SK-N-SH (cell line): ENCODE results near the gene GLRX5. TPM values are rescaled to one million over a fixed set of nuclear protein-coding genes. Genes with fewer than 3 reads are reported as not detected.

Source experiments
- CTCF ChIA-PET: fragments of 300-600, 350-600 bp; formaldehyde crosslinking; extraction: SDS; loops from one replicate; lab custom pipeline; 2021; lab: Yijun Ruan, JAX
- POLR2A ChIA-PET: fragments of 350-600 bp; sonication (Branson Sonifier 250); formaldehyde crosslinking; extraction: SDS; loops from one replicate; lab custom pipeline; 2020; ENCODE audit warnings: antibody characterized with exemption, inconsistent platforms; lab: Yijun Ruan, JAX
- DNase-seq: peaks from one replicate; pipeline ENCODE4 v3.0.0; 2012
- H2AFZ ChIP-seq: fragments of 200-600 bp; sonication (generic); 2 replicates; pipeline ENCODE4 v1.8.1; 2016; ENCODE audit warnings: antibody characterized with exemption, mild to moderate bottlenecking, low read depth
- H3F3A ChIP-seq: fragments of 200-600 bp; sonication (generic); replicated peaks from 2 replicates; pipeline ENCODE3; 2016; ENCODE audit warnings: antibody characterized with exemption, mild to moderate bottlenecking; ENCODE audit not compliant: insufficient read depth
- H3K27ac ChIP-seq, 2 experiments: fragments of 200-500 bp in 1 of 2; fragments of 200-600 bp in 1 of 2; sonication (Bioruptor generic) in 1 of 2; sonication (generic), shearing (Covaris generic) in 1 of 2; 2 replicates each; pipeline versions ENCODE4 v1.5.1 to v1.6.1; 2014 to 2016; ENCODE audit warnings: low read depth in 2 of 2, inconsistent platforms in 1 of 2, low read length in 1 of 2, mild to moderate bottlenecking in 1 of 2, mixed read lengths in 1 of 2
- H3K27me3 ChIP-seq: fragments of 200-600 bp; sonication (generic), shearing (Covaris generic); 2 replicates; pipeline ENCODE4 v1.6.1; 2016; ENCODE audit warnings: mixed run types; ENCODE audit not compliant: insufficient read depth
- H3K36me3 ChIP-seq, 2 experiments: fragments of 200-500 bp in 1 of 2; fragments of 200-600 bp in 1 of 2; sonication (Bioruptor generic) in 1 of 2; sonication (generic) in 1 of 2; replicated peaks in 1 of 2; 2 replicates each; pipeline versions ENCODE3 to v1.5.1; 2014 to 2016; ENCODE audit warnings: low read length in 1 of 2, mild to moderate bottlenecking in 1 of 2; ENCODE audit not compliant: insufficient read depth in 2 of 2, control insufficient read depth in 1 of 2
- H3K4me1 ChIP-seq, 2 experiments: fragments of 200-500 bp in 1 of 2; fragments of 200-600 bp in 1 of 2; sonication (Bioruptor generic) in 1 of 2; sonication (generic), shearing (Covaris generic) in 1 of 2; 2 replicates each; pipeline versions ENCODE4 v1.5.1 to v1.6.1; 2014 to 2016; ENCODE audit warnings: low read depth in 1 of 2, low read length in 1 of 2, mixed run types in 1 of 2; ENCODE audit not compliant: insufficient read depth in 2 of 2, control insufficient read depth in 1 of 2
- H3K4me2 ChIP-seq: fragments of 200-600 bp; sonication (generic), shearing (Covaris generic); 2 replicates; pipeline ENCODE4 v1.6.1; 2017; ENCODE audit warnings: mixed run types
- H3K4me3 ChIP-seq, 2 experiments: fragments of 200-500 bp in 1 of 2; fragments of 200-600 bp in 1 of 2; sonication (Bioruptor generic) in 1 of 2; sonication (generic), shearing (Covaris generic) in 1 of 2; 2 replicates each; pipeline versions ENCODE4 v1.5.1 to v1.8.1; 2014 to 2016; ENCODE audit warnings: low read depth in 2 of 2, inconsistent platforms in 1 of 2, low read length in 1 of 2, mild to moderate bottlenecking in 1 of 2, mixed read lengths in 1 of 2, moderate library complexity in 1 of 2
- H3K79me2 ChIP-seq: fragments of 200-600 bp; sonication (generic); 2 replicates; pipeline ENCODE4 v1.8.1; 2017; ENCODE audit warnings: mild to moderate bottlenecking; ENCODE audit not compliant: insufficient read depth
- H3K9ac ChIP-seq: fragments of 200-600 bp; sonication (generic); 2 replicates; pipeline ENCODE4 v1.6.1; 2017; ENCODE audit warnings: mixed run types
- H3K9me2 ChIP-seq: fragments of 200-600 bp; sonication (generic); 2 replicates; pipeline ENCODE4 v1.6.1; 2017; ENCODE audit warnings: mixed run types
- H3K9me3 ChIP-seq: fragments of 200-600 bp; sonication (generic); 2 replicates; pipeline ENCODE4 v1.6.1; 2017; ENCODE audit warnings: mixed run types, mild to moderate bottlenecking, moderate library complexity
- H4K20me1 ChIP-seq: fragments of 200-600 bp; sonication (generic); 2 replicates; pipeline ENCODE4 v1.6.1; 2017; ENCODE audit warnings: mild to moderate bottlenecking, mixed run types; ENCODE audit not compliant: insufficient read depth
- EZH2phosphoT487 ChIP-seq: fragments of 200-600 bp; sonication (generic); IDR thresholded peaks from 2 replicates; pipeline ENCODE4 v1.6.1; 2017; ENCODE audit warnings: low read depth, mixed run types, mild to moderate bottlenecking, antibody characterized with exemption, moderate library complexity, borderline replicate concordance
- FOXM1 ChIP-seq: IDR thresholded peaks from 2 replicates; pipeline ENCODE4 v1.4.0; 2012; ENCODE audit warnings: low read depth, mild to moderate bottlenecking
- GATA2 ChIP-seq: sonication (generic); formaldehyde crosslinking; IDR thresholded peaks from 2 replicates; pipeline ENCODE4 v1.5.0; 2020; ENCODE audit warnings: mild to moderate bottlenecking, missing genetic modification reagents
- IRF3 ChIP-seq: fragments of 150-350 bp; IDR thresholded peaks from 2 replicates; pipeline ENCODE4 v1.6.1; 2016; ENCODE audit warnings: mild to moderate bottlenecking, low read depth, low read length
- JUND ChIP-seq: IDR thresholded peaks from 2 replicates; pipeline ENCODE4 v1.4.0; 2012
- MEF2A ChIP-seq: IDR thresholded peaks from 2 replicates; pipeline ENCODE4 v1.4.0; 2012; ENCODE audit warnings: low read depth, borderline replicate concordance
- MXI1 ChIP-seq: IDR thresholded peaks from 2 replicates; pipeline ENCODE4 v1.6.1; 2012; ENCODE audit warnings: mild to moderate bottlenecking, low read depth, low read length, improper control_type of control experiment
- NFIC ChIP-seq: IDR thresholded peaks from 2 replicates; pipeline ENCODE4 v1.4.0; 2012; ENCODE audit warnings: borderline replicate concordance
- RCOR1 ChIP-seq: fragments of 150-350 bp; IDR thresholded peaks from 2 replicates; pipeline ENCODE4 v1.6.1; 2017; ENCODE audit warnings: antibody characterized with exemption, low read length
- RXRA ChIP-seq: IDR thresholded peaks from 2 replicates; pipeline ENCODE4 v1.4.0; 2012; ENCODE audit warnings: low read depth, mild to moderate bottlenecking, borderline replicate concordance
- TEAD4 ChIP-seq: IDR thresholded peaks from 2 replicates; pipeline ENCODE4 v1.4.0; 2012; ENCODE audit warnings: mild to moderate bottlenecking, borderline replicate concordance; ENCODE audit not compliant: insufficient read depth
- USF1 ChIP-seq: IDR thresholded peaks from 2 replicates; pipeline ENCODE4 v1.4.0; 2012; ENCODE audit warnings: low read depth, borderline replicate concordance
- WGBS: methylation state at CpG from one replicate; pipeline ENCODE4 v1.1.6; 2017; ENCODE audit warnings: low lambda C conversion rate; 5-methylcytosine and 5-hydroxymethylcytosine counted together
- polyA plus RNA-seq, 3 experiments: library from polyadenylated mRNA; depleted of rRNA; stranded (reverse); fragments of >200 nt; gene quantifications; 2 replicates each; pipeline ENCODE4 v1.2.3, GENCODE V29; 2012
- TF ChIP-seq, protein P1 (sequence below): IDR thresholded peaks from 2 replicates; pipeline ENCODE4 v1.6.1; 2012; ENCODE audit warnings: mild to moderate bottlenecking, low read depth, low read length, moderate library complexity

Gene GLRX5
- polyA plus RNA-seq, 1 of the 3 experiments (the other 2 are of a cell fraction), result 29.1 TPM

DNA sequence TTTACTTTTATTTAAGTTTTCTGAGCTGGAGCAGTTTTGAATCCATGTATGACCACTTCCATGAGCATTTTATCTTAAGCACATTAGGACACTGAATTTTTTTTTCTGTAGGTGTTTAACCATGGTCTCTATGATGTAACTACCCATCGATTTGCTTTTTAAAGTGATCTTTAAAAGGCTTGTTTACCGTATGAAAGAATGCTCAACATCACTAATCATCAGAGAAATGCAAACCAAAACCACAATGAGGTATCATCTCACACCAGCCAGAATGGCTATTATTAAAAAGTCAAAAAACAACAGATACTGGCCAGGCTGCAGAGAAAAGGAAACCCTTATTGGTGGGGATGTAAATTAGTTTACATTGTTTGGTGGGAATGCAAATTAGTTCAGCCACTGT, 23.0 kb downstream of the GLRX5 start:
- CTCF ChIA-PET, result interaction anchor here (0.9 to 14.3 kb wide), 5 partner anchors 9 to 436 kb away, joined by 3 to 295 read pairs (median 4); no protein-coding TSS in a partner anchor
- POLR2A ChIA-PET, result no interaction called here

More for the DNA sequence above, 23.0 kb downstream of the GLRX5 start:
- Histone ChIP-seq H3K9me3 (no peaks in the 10 kb centered on the region), H3K4me3 (no peak overlapping the region), H3K4me1 (no peaks in the 10 kb centered on the region; a peak in 1 of 4 replicates), H3K27ac (no peak overlapping the region), H3K79me2 (no peaks in the 10 kb centered on the region), H3K27me3 (no peaks in the 10 kb centered on the region), H4K20me1 (no peaks in the 10 kb centered on the region), H3K4me2 (no peak overlapping the region), H3F3A (no peaks in the 10 kb centered on the region), H2AFZ (no peak overlapping the region), H3K36me3 (no peaks in the 10 kb centered on the region), H3K9ac (no peak overlapping the region), H3K9me2 (no peaks in the 10 kb centered on the region)
- WGBS, result 40% methylated on average over 2 of the region's 2 CpGs
- no peak for DNase-seq
- no peak for TF ChIP-seq RCOR1
- TF ChIP-seq JUND, result no peak
- TF ChIP-seq TEAD4, result no peak
- no peak for TF ChIP-seq IRF3
- TF ChIP-seq RXRA, result no peak
- no peak for TF ChIP-seq NFIC
- no peak for TF ChIP-seq GATA2 (CRISPR knock-in tag)
- no peak for TF ChIP-seq FOXM1
- TF ChIP-seq, protein P1, sequence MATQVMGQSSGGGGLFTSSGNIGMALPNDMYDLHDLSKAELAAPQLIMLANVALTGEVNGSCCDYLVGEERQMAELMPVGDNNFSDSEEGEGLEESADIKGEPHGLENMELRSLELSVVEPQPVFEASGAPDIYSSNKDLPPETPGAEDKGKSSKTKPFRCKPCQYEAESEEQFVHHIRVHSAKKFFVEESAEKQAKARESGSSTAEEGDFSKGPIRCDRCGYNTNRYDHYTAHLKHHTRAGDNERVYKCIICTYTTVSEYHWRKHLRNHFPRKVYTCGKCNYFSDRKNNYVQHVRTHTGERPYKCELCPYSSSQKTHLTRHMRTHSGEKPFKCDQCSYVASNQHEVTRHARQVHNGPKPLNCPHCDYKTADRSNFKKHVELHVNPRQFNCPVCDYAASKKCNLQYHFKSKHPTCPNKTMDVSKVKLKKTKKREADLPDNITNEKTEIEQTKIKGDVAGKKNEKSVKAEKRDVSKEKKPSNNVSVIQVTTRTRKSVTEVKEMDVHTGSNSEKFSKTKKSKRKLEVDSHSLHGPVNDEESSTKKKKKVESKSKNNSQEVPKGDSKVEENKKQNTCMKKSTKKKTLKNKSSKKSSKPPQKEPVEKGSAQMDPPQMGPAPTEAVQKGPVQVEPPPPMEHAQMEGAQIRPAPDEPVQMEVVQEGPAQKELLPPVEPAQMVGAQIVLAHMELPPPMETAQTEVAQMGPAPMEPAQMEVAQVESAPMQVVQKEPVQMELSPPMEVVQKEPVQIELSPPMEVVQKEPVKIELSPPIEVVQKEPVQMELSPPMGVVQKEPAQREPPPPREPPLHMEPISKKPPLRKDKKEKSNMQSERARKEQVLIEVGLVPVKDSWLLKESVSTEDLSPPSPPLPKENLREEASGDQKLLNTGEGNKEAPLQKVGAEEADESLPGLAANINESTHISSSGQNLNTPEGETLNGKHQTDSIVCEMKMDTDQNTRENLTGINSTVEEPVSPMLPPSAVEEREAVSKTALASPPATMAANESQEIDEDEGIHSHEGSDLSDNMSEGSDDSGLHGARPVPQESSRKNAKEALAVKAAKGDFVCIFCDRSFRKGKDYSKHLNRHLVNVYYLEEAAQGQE, result no peak
- TF ChIP-seq MXI1, result no peak
- TF ChIP-seq USF1, result no peak
- TF ChIP-seq MEF2A, result no peak
- TF ChIP-seq EZH2phosphoT487, result no peak
